Endothelial cell (in vitro differentiated cells): ENCODE data around the gene ROR2. TPM values are rescaled to one million over a fixed set of nuclear protein-coding genes. Genes with fewer than 3 reads are reported as not detected.

Experiments used
- DNase-seq: peaks from one replicate; pipeline ENCODE4 v3.0.0; 2021; ENCODE audit warnings: low spot score
- H3K27ac Mint-ChIP-seq: one replicate; pipeline ENCODE4 v1.8.0; 2021; ENCODE audit warnings: mixed read lengths, inconsistent platforms; ENCODE audit not compliant: unreplicated experiment
- H3K27me3 Mint-ChIP-seq: one replicate; pipeline ENCODE4 v1.8.0; 2021; ENCODE audit warnings: mild to moderate bottlenecking, moderate library complexity, mixed read lengths, inconsistent platforms; ENCODE audit not compliant: unreplicated experiment
- H3K36me3 Mint-ChIP-seq: one replicate; pipeline ENCODE4 v1.8.0; 2021; ENCODE audit warnings: mild to moderate bottlenecking, low read depth, mixed read lengths, inconsistent platforms; ENCODE audit not compliant: unreplicated experiment
- H3K4me1 Mint-ChIP-seq: one replicate; pipeline ENCODE4 v1.8.0; 2021; ENCODE audit warnings: mild to moderate bottlenecking, mixed read lengths, inconsistent platforms; ENCODE audit not compliant: unreplicated experiment
- H3K4me3 Mint-ChIP-seq: one replicate; pipeline ENCODE4 v1.8.0; 2021; ENCODE audit warnings: mild to moderate bottlenecking, mixed read lengths, inconsistent platforms; ENCODE audit not compliant: unreplicated experiment
- H3K9me3 Mint-ChIP-seq: one replicate; pipeline ENCODE4 v1.8.0; 2021; ENCODE audit warnings: mixed read lengths, inconsistent platforms; ENCODE audit not compliant: unreplicated experiment
- total RNA-seq: library from RNA; stranded (reverse); fragmentation: NEBNext Ultra II Directional; extraction: Animal tissue kit (Norgen Biotek cat#: 25700); gene quantifications from one replicate; pipeline ENCODE4 v1.2.1, GENCODE V29; 2021; ENCODE audit not compliant: unreplicated experiment
- TF ChIP-seq, protein P1 (sequence below): fragments of 200-600 bp; sonication (generic); IDR thresholded peaks from one replicate; pipeline ENCODE4 v1.5.0; 2021; ENCODE audit warnings: antibody characterized with exemption; ENCODE audit not compliant: unreplicated experiment

Gene ROR2
- total RNA-seq, 1 donor from 2014 or later: 3.5 TPM

GRCh38 chr9:91534374-91534773 lies 415.7 kb downstream of the ROR2 start:
- Mint-ChIP-seq H3K27me3 (no peaks in the 10 kb centered on the region), H3K9me3 (no peaks in the 10 kb centered on the region), H3K27ac (no peak overlapping the region), H3K4me1 (peaks cover 9% of the 10 kb centered on the region), H3K4me3 (no peak overlapping the region), H3K36me3 (no peaks in the 10 kb centered on the region)
- TF ChIP-seq, protein P1, sequence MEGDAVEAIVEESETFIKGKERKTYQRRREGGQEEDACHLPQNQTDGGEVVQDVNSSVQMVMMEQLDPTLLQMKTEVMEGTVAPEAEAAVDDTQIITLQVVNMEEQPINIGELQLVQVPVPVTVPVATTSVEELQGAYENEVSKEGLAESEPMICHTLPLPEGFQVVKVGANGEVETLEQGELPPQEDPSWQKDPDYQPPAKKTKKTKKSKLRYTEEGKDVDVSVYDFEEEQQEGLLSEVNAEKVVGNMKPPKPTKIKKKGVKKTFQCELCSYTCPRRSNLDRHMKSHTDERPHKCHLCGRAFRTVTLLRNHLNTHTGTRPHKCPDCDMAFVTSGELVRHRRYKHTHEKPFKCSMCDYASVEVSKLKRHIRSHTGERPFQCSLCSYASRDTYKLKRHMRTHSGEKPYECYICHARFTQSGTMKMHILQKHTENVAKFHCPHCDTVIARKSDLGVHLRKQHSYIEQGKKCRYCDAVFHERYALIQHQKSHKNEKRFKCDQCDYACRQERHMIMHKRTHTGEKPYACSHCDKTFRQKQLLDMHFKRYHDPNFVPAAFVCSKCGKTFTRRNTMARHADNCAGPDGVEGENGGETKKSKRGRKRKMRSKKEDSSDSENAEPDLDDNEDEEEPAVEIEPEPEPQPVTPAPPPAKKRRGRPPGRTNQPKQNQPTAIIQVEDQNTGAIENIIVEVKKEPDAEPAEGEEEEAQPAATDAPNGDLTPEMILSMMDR: no peak
- DNase-seq: no peak

GRCh38 chr9:91533382-91533781 lies 416.6 kb downstream of the ROR2 start:
- H3K27ac Mint-ChIP-seq: no peak overlapping the region

GRCh38 chr9:91532325-91532724 lies 417.7 kb downstream of the ROR2 start:
- no peaks in the 10 kb centered on the region for H3K9me3 Mint-ChIP-seq

More at GRCh38 chr9:91533382-91533781, 416.6 kb downstream of the ROR2 start:
- TF ChIP-seq, protein P1: no peak
- no peak for DNase-seq
- no peaks in the 10 kb centered on the region for H3K36me3 Mint-ChIP-seq
- H3K27me3 Mint-ChIP-seq: no peaks in the 10 kb centered on the region
- peaks cover 9% of the 10 kb centered on the region for H3K4me1 Mint-ChIP-seq
- no peak overlapping the region for H3K4me3 Mint-ChIP-seq
- no peaks in the 10 kb centered on the region for H3K9me3 Mint-ChIP-seq

GRCh38 chr9:91530829-91531228 lies 419.2 kb downstream of the ROR2 start:
- Mint-ChIP-seq H3K4me1 (peaks cover 13% of the 10 kb centered on the region), H3K27me3 (no peaks in the 10 kb centered on the region), H3K4me3 (no peak overlapping the region), H3K9me3 (no peaks in the 10 kb centered on the region), H3K27ac (no peak overlapping the region), H3K36me3 (no peaks in the 10 kb centered on the region)
- no peak for DNase-seq
- TF ChIP-seq, protein P1: no peak

More at GRCh38 chr9:91532325-91532724, 417.7 kb downstream of the ROR2 start:
- TF ChIP-seq, protein P1: no peak
- Mint-ChIP-seq H3K36me3 (no peaks in the 10 kb centered on the region), H3K27me3 (no peaks in the 10 kb centered on the region), H3K4me3 (no peak overlapping the region), H3K27ac (no peak overlapping the region), H3K4me1 (peaks cover 13% of the 10 kb centered on the region)
- no peak for DNase-seq

DNA sequence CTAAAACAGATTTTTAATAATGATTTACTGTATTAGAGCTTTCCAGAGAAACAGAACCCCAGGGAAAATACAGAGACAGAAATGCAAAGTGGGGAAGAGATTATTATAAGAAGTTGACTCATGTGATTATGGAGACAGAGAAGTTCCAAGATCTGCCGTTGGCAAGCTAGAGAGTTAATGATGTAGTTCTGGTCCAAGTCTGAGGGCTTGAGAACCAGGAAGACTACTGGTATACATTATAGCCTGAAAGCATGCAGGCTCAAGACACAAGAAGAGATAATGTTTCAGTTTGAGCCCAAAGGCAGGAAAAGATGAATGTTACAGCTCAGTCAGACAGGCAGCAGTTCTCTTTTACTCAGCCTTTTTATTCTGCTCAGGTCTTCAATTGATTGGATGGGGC lies 427.5 kb downstream of the ROR2 start:
- H3K9me3 Mint-ChIP-seq: no peaks in the 10 kb centered on the region
- H3K4me3 Mint-ChIP-seq: no peak overlapping the region
- peaks cover 2% of the 10 kb centered on the region for H3K27me3 Mint-ChIP-seq
- H3K36me3 Mint-ChIP-seq: no peaks in the 10 kb centered on the region
- no peak for DNase-seq
- TF ChIP-seq, protein P1: no peak
- no peaks in the 10 kb centered on the region for H3K4me1 Mint-ChIP-seq
- H3K27ac Mint-ChIP-seq: no peak overlapping the region
